ENCODE data around the gene GSS. TPM values are rescaled to one million over a fixed set of nuclear protein-coding genes. Genes with fewer than 3 reads are reported as not detected.

GSS gene
- total and polyA plus RNA-seq, 2 of the 8 experiments (the other 6 are each of a cell fraction or from before 2014, with no cell fraction given), result 34.6 to 43.2 TPM

- TF ChIP-seq NRF1 (IDR thresholded peaks at IDR 0.05; ENCODE audit: low read depth, low read length) (no peak), CBX5 (IDR thresholded peaks at IDR 0.05; ENCODE audit: low read depth, low read length) (no peak), RXRA (IDR thresholded peaks at IDR 0.05; ENCODE audit: insufficient read depth, low read depth, low read length) (no peak)
These were observed 40.1 kb upstream of the GSS start (continued) for GRCh38 chr20:34995696-34996095.

Data from H1 (cell line).